Non-pigmented ciliary epithelial cell (primary cell): ENCODE measurements around the gene ZNRF1.
"Not testable (repeated sequence)": the region's sequence is repeated elsewhere in the genome, so short reads cannot be mapped to it uniquely, and the experiment has no call there.

Experiments used
- DNase-seq: peaks from one replicate; pipeline ENCODE4 v3.0.0-alpha.2; 2010; ENCODE audit warnings: low read depth

The ZNRF1 gene

DNA sequence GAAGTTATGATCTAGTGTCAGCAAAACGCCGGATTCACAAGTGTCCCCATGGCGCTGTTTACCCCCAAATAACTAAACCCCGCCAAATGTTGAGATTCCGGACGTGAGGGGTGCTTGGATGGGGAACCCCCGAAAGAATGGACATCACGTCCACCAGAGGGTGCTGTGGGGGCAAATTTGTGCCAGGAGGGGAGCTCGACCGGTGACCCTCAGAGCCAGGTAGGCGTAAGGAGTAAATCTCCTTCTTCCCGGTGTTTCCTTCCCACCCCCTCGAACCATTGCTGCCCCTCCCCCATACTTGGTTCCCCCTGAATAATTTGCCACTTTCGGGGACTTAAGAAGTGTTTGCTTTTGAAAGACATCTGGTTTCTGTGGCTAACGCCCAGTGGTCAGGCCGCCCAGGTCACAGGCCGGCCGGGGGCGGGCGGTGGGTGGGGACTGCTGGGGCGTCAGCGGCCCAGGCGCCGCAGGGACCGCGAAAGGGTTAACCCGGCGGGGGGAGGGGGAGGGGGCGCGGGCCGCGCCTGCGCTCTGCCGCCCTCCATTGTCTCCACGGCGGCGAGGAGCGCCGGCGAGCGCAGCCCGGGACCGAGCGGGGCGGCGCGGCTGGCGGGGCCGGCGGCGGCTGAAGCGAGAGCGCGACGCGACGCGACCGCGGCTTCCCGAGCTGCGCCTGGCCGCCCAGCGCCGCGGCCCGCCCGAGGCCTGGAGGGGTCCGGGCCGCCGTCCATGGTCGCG is at the start of gene ZNRF1:
ZNRF1 (plus strand) TSS at position 544 of the 738 bp plus-strand sequence. CDS start 648 bp downstream, outside the sequence.
- DNase-seq: no peak

GRCh38 chr16:74949309-74949708 is 49.5 kb upstream of the ZNRF1 start:
- DNase-seq: no peak

- no peak for DNase-seq
Measured at GRCh38 chr16:74950511-74950910, 48.3 kb upstream of the ZNRF1 start.

DNA sequence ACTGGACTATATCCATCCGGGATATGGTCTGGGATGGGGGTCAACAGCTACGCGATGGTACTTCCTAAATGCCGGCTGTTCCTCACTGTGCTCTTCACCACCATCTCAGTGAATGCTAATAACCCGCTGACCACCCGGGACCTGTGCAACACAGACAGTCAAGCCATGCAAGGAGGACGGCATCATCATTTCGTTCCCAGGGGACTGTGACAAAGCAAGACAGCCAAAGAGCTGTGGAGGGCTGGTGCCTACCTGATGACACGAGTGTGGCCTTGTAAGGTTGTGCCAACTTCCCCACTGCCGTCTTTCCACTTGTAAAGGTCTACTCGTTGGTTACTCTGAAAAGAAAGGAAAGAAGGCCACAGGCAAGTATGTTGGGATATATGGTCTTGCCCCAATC is 47.6 kb upstream of the ZNRF1 start:
- no peak for DNase-seq

DNA sequence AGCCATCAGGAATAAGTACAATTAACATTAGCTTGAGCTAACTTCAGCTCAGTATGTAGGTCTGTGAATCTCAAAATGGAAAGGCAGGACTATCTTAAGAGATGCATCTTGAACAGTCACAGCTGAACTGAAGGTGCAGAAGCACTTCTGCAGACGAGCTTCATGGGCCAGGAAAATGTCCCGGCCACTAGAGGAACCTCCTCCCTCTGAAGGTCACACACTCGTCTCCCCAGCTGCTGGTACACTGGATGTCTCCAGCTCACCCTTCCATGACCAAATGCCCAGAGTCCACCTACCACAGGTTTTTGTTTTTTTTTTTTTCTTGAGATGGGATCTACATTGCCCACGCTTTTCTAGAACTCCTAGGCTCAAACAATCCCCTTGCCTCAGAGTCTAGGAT is 47.1 kb upstream of the ZNRF1 start:
- no peak for DNase-seq

DNA sequence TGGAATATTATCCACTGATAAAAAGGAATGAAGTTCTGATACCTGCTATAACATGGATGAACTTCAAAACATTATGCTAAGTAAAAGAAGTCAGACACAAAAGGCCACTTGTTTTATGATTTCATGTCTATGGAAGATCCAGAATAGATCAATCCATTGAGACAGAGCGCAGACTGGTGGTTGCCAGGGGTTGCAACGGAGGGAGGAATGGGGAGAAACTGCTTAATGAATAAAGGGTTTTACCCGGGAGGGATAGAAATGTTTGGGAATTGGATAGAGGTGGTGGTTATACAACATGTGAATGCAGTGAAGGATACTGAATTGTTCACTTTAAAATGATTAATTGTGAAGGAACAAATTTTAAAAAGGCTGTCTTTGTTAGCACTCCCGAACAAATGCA is 44.1 kb upstream of the ZNRF1 start:
- no peak for DNase-seq

GRCh38 chr16:74973304-74973703 is 25.5 kb upstream of the ZNRF1 start:
- no peak for DNase-seq

DNA sequence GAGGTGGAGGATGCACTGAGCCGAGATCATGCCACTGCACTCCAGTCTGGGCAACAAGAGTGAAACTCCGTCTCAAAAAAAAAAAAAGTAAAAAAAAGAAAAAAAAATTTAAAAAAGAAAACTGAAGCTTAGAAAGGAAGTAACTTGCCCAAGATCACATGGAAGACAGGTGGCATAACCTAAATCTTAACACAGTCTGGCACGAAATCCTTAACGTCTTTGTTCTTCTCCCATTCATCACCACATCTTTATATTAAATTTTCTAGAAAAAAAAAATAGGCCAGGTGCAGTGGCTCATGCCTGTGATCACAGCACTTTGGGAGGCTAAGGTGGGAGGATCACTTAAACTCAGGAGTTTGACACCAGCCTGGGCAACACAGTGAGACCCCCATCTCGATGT is 23.2 kb upstream of the ZNRF1 start:
- no peak for DNase-seq

- DNase-seq: no peak
Measured at GRCh38 chr16:74982256-74982655, 16.6 kb upstream of the ZNRF1 start.

GRCh38 chr16:74984194-74984528 is 14.7 kb upstream of the ZNRF1 start:
- no peak for DNase-seq

- DNase-seq: peak; percentile 96
Measured at GRCh38 chr16:74984529-74985296, 14.1 kb upstream of the ZNRF1 start, which contains the start of gene WDR59. TSS of gene WDR59 (minus strand) at chr16:74985123. CDS start at chr16:74985017, 106 bp downstream.

- DNase-seq: no peak
Measured at GRCh38 chr16:74987027-74987681, 11.7 kb upstream of the ZNRF1 start.

DNA sequence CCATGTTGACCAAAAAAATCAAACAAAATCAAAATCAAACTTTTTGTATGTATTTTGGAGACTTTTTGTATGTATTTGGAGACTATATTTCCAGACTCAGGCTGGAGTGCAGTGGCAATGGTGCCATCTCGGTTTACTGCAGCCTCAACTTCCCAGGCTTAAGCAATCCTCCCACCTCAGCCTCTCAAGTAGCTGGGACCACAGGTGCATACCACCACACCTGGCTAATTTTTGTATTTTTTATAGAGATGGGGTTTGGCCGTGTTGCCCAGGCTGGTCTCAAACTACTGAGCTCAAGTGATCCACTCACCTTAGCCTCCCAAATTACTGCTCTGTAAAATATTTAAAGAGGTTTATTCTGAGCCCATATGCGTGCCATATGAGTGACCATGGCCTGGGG is 9.0 kb upstream of the ZNRF1 start:
- DNase-seq: not testable (repeated sequence)

- DNase-seq: no peak
Measured at GRCh38 chr16:74990832-74991231, 8.0 kb upstream of the ZNRF1 start.

- no peak for DNase-seq
Measured at GRCh38 chr16:74991268-74991592, 7.6 kb upstream of the ZNRF1 start.

DNA sequence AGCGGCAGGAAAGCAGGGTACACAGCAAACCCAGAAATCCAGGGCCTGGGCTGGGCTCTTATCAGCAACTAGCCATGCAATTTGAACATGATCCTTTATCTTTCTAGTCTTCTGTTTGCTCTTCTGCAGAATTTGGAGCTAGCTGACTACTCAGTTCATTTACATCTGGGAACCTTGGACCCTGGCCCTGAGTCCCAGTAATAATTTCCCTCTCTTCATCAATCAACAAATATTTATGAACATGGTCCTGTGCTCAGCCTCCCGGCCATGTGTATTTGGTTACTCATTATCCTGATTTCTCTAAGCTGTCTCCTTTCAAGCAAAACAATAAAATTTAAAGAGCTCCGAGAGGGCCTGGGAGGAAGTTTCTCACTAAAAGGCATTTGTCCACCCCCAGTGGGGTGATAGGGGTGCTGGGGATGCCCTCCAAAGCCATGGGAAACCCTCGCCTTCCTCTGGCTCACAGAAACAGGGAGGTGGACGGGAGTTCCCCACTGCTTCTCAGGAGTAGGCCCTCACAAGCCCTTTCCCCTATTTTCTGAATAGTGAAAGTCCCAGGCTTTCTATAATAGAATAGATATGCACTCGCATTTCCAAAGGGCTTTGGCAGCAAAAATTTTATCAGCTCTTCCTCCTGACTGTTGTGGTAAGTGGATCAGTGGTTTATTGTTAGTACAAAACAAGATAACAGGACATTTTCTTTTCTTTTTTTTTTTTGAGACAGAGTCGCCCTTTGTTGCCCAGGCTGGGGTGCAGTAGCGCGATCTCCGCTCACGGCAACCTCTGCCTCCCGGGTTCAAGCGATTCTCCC is 7.0 kb upstream of the ZNRF1 start:
- DNase-seq: no peak

GRCh38 chr16:74995986-74996385 is 2.8 kb upstream of the ZNRF1 start:
- no peak for DNase-seq

- no peak for DNase-seq
Measured at GRCh38 chr16:74997042-74997491, 1.8 kb upstream of the ZNRF1 start.

DNA sequence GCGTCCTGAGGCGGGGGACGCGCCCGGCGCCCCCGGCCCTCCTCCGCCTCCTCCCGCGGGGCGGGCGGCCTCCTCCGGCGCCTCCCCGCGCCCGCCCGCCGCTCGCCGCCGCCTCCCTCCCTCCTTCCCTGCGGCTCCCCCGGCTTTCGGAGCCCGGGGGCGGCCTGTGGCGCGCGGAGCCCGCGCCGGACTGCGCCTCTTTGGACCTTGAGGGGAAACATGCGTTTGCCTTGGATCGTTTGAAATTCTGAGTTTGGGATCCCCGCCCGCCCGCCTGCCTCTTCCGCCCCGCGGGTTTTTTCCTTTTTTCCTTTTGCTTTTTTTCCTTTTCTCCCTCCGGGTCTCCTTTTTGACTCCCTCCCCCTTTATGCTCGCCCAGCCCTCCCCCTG is 390 bp downstream of the ZNRF1 start:
- no peak for DNase-seq

DNA sequence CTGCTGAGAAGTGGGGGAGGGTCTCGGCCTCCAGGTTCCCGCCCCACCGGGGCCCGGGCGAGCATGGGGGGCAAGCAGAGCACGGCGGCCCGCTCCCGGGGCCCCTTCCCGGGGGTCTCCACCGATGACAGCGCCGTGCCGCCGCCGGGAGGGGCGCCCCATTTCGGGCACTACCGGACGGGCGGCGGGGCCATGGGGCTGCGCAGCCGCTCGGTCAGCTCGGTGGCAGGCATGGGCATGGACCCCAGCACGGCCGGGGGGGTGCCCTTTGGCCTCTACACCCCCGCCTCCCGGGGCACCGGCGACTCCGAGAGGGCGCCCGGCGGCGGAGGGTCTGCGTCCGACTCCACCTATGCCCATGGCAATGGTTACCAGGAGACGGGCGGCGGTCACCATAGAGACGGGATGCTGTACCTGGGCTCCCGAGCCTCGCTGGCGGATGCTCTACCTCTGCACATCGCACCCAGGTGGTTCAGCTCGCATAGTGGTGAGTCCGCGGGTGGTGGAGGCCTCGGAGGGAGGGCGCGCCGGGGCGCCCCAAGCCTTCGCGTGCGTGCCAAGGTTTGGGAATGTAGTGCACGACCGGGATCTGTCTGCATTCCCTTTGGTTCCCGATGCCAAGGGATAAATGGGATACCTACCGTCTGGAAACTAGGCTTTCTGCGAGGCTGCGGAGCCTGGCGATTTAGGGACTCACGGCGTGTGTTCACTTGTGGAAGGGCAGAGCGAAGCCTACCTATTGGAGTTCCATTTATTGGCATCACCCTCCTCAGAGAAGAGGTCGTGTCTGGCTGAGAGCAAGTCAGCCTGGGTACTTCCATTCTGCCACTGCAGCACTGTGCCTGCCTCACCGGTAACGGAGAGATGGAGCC is 1.0 kb downstream of the ZNRF1 start:
- no peak for DNase-seq

DNA sequence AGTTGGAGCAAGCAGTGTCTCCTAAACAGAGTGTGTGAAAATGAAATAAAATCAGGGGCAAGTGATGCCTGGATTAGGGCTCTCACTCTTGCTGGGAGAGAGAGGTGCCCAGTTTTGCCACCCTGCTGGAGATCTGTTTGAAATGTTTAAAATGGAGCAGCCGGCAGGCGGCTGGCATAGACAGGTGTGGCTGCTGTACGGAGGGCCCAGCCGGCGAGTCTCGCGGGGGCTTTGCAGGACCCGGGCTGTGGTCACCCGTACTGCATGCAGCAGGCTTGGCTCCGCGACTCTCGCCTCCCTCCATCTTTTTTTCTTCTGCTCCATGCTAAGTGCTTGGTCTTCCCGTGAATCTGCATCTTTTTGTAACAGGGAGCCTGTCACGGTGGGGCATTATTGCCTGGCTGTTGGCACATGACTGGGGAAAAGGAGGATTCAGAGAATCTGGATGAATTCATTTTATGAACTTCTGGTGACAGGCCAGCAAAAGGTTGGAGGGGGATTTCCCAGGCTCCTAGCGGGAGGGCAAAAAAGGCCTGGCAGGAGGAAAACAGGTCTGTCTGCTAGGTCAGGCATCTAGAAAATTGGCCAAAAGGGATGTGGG is 1.8 kb downstream of the ZNRF1 start:
- no peak for DNase-seq
